Stimulated activated CD8-positive, alpha-beta memory T cell treated with anti-CD3 and anti-CD28 coated beads, Interleukin-12 subunit alpha, Interleukin-12 subunit beta, amount 100 ng/mL, for 1 hour (primary cell): Measurements from ENCODE around the gene COL4A2.

Source experiments
- DNase-seq: peaks from one replicate; pipeline ENCODE4 v3.0.0-alpha.2; 2020; ENCODE audit warnings: low read depth

The COL4A2 gene

DNA sequence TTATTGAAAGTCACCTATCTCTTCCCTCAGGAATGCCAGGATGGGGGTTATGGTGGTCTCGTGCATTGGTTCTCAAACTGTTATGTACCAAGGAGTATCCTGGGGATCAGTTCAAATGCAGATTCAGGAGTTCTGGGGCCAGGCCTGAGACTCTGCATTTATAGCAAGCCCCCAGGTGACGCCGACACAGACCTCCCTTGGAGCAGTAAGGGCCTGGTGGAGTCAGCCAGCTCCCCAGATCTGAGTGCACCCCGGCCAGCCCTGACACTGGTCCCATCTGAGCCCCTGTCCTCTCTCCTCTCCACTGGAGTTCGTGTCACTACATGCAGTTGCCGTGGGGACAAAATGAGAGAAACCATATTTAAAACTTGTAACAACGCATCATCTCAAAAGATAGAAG, 112.9 kb downstream of the COL4A2 start:
- DNase-seq, result no peak

DNA sequence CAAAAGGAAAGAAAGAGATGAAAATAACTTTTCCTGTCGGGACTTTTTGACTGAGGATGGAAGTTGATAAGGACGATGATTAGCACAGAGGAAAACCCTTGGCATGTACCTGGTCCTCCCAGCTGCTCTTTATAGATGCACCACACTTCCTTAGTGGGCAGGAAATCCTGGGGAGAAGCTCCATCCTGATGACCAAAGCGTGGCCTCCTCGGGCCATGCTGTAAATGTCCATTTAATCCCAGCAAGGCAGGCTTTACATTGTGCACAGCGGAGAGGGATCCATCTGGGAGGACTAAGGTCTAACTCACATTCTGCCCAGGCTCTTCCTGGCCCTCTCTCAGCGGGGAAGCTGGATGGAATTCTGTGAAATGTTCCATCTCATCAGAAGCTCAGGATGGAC, 113.5 kb downstream of the COL4A2 start:
- no peak for DNase-seq

DNA sequence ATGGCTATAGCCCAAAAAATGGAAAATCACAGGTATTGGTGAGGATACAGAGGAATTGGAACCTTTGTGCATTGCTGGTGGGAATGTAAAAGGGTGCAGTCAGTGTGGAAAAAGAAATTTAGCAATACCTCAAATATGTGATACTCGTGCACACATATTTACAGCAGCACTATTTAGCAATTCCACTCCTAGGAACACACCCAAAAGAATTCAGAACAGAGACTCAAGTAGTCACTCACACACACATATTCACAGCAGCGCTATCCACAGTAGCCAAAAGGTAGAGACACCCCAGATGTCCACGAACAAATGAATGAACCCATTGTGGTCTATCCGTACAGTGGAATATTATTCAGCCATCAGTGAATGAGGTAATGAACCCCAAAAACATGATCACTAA, 114.0 kb downstream of the COL4A2 start:
- DNase-seq, result no peak

DNA sequence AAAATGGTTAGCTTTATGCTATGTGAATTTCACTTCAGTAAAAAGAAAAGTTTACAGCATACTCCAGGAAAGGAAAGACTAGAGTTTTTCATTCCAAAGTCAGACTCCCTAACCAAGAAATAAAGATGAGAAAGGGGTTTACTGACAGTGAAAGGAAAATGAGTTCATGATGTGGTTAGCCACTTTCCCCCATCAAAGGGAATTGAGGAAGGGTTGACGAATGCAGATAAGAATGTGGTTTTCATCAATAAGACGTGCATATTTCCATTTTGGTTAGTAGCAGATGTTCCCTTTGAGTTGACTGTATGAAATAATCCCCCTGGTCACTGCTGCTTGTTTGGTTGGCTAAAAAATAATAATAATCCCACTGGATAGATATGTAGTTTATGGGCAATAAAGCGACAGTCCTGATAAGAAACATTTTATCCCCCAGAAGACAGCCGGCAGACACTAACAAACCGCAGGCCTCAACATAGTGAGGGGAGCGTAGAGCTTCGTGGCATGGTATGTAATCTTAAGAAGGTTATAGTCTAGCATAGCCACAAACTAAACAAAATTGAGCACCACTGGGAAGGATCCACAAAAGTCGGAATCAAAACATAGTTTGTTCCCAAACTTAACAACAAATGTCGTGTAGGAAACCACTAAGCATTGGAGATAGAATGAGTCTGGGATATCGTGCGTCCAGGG, 114.8 kb downstream of the COL4A2 start:
- DNase-seq, result no peak

DNA sequence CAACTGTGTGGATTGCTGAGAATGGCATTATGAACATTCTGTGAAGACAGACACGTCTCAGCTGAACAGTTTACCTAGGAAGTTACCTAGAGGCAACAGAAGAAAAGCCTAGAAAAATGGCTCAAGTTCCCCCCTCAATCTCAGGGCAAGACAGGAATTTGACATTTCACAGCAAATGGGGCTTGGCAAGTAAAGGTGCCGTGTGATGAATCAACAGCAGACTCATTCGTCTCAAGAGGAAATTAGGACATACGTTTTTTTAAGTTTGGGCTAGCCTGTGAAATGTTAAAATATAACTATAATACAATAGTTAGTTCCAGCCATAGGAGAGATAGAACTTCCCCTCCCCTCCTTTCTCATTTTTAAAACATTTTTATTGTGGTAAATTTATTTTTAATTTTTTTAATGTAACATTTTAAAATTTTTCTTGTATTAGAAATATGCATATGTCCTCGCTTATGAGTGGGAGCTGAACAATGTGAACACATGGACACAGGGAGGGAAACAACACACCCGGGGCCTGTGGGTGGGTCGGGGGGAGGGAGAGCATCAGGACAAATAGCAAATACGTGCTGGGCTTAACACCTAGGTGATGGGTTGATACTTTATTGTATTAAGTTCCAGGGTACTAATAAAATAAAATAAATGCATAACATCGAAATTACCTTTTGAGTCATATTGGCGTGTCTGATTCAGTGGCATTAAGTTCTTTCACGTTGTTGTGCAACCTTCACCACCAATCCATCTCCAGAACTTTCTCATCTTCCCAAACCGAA, 116.0 kb downstream of the COL4A2 start:
- no peak for DNase-seq

DNA sequence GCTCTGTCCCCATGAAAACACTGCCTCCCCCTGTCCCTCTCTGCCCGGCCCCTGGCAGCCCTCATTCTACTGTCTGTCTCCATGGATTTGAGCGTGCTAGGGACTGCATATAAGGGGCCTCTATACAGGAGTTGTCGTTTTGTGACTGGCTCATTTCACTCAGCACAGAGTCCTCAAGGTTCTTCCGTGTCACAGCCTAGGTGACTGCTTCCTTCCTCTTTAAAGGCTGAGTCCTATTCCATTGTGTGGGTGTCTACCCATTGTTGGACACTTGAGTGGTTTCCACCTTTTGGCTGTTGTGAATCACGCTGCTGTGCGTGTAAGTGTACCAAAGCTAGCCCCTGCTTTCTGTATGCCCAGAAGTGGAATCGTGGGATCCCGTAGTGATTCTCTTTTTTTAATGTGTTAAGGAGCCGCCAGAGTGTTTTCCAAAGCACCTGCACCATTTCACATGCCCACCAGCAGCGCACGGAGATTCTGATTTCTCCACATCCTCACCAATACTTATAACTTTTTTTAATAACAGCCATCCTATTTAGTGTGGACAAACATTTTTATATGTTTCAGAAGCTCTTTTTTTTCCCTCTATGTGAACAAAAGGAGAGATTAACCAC, 116.7 kb downstream of the COL4A2 start:
- no peak for DNase-seq

DNA sequence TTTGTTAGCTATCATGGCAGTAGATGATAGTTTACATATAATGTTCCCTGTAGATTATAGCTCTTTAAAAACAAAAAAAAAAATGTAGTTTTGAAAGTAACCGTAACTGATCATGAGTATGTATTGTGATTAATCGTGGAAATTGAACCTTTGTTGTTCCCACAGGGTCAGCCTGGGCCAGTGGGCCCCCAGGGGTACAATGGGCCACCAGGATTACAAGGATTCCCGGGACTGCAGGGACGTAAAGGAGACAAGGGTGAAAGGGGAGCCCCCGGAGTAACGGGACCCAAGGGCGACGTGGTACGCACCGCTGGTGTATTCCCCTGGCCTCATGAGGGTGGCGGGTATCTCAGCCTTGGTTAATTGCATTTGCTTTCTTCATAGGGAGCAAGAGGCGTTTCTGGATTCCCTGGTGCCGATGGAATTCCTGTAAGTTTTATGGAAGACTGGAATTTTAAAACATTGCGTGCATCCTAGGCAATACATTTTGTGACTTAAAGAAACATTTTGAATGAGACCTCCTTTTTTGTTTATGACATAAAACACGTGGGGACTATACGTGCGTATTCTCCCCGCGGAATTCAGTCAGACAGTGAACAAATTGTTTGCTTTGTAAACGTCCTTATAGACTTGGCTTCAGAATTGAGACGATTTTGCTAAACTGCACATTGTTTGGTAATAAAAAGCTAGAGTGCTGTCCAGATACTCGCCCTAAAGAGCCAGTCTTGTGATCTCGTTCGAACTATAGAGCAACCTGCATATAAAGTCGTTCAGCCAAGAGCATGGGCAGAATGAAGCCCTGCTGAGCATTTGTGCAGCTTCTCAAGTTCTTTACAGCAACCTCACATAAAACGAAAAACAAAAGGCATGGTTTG, 117.7 kb downstream of the COL4A2 start:
- DNase-seq, result no peak

DNA sequence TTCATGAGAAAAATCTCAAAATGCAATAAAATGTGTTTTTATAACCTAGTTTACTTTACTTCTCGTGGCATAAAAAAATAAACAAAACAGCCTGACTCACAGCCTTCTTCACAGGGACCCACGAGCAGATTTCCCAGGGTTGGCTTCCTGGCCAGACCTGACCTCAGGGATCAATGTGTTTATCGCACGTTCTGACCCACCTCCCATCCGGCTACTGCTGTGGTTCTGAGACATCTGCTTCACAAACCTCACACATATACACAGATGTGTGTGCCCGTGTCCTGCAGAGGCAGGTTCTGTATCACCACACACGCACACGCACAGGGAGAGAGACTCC, 118.3 kb downstream of the COL4A2 start:
- no peak for DNase-seq

DNA sequence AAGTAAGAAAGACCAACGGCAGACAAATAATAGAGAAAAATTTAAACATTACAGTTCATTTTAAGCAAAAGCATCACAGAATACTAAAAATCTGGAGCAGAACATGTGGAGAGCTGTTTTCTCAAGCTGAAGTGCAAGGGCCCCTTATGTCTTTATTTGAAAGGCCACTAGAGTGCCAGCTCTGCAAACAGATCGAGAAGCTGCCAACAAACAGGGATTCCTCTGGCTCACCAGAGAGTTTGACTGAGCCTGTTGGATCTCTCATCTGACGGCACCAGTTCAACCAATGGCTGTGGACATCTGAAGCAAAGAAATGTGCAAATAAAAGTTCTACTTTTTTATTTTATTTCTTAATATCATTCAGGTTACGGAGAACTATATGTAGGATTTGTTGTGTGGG, 119.7 kb downstream of the COL4A2 start:
- DNase-seq, result no peak

DNA sequence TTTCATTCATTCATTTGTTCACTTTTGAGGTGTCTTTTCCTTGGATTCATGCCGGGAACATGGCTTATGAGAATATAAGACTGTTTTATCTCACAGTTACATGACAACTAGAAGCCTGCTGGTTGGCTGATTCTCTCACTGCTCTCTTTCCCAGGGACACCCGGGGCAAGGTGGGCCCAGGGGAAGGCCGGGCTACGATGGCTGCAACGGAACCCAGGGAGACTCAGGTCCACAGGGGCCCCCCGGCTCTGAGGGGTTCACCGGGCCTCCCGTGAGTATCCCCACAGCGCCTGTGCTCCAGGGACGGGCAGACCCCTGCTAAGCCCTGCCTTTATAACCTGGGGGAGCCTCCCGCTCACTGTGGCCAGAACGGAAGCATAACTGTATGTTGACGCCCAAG, 121.2 kb downstream of the COL4A2 start:
- DNase-seq, result no peak

DNA sequence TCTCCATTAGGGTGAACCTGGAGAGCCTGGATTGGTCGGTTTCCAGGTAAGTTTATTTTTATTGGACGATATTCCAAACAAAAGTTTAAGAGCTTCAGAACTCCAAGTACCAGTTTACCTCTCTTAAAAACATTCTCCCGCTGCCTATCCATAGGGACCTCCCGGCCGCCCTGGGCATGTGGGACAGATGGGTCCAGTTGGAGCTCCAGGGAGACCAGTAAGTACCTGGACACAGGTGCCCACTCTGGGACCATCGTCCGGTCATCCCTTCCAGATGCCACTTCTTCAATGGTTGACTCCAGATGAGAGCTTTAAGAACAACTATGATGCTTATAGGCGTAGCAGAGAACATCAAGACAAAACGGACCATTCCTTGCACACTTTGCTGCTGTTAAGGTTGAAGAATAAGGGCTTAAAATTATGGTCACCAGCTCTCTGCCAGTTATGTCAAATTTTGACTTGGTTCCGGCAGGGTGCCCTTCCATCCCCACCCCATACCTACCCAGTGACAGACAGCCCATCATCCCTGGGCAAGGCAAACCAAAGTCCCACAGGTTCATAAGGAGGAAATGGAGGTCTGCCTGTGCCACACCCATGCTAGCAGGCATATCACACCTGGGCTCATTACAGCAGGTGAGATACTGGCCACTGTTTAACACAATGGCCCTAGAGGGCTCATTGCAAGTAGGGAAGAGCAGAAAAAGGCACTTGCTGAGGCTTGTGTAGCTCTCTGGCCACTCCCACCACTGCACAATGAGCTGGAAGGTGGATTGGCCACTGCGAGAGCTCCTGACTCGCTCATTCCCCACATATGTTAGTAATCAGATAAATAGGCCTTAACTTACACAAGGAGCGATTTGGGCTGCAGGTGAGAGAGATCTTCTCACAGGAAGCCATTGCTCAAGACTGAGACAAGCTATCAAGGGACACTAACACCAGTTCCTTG, 123.6 kb downstream of the COL4A2 start:
- no peak for DNase-seq

DNA sequence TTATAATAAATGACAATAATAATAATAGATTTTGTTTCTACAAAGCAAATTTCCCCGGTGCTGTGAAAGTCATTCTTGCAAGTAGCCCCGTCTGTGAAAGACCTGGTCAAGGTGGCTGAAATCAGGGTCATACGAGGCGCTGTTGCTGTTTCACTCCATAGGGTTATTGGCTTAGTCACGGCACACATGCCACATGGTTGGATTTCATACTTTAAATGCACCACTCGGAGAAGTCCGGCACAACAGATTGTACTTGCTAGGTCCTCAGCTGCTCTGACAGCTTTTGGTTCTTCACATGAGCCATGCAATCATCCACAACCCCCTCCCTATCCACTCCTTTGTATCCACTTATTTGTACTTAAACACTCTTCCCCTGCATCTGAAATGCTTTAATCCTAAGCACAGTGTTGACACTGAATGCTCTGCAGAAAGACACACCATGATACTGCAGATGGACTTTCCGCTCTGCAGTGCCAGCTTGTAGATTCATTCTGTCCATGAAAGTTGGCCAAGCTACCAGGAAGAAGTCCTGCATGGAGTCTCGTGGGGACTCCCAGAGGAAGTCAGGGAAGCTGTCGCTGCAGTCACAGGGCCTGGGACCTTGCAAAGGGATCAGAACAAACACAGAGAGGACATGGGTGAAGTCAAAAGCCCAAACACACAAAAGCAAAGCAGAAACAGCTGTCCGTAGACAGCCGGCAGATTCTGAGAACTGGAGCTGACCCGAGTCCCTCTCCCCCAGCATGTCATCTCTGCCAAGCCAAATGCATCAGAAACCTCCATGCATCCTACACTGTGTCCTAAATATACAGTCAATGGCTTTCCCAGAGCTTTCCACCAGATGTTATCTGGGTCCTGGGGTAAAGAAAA, 124.6 kb downstream of the COL4A2 start:
- DNase-seq, result no peak

DNA sequence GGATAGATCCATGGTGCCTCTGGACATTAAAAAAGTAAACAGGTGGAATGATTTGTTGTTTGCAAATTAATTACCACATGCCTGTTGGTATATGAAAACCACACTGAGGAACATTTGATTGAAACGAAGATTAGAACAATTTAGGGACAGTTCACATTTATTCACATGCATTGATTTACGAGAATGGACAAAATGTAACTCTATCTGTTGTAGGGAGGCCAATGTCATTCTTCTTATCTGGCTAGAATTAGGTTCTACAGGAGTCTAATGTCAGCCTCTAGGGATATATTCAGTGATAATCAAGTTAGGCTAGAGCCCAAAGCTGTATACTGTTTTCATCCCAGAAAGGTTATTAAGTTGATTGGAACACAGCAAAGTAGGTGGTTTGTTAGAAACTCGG, 125.4 kb downstream of the COL4A2 start:
- DNase-seq, result no peak

DNA sequence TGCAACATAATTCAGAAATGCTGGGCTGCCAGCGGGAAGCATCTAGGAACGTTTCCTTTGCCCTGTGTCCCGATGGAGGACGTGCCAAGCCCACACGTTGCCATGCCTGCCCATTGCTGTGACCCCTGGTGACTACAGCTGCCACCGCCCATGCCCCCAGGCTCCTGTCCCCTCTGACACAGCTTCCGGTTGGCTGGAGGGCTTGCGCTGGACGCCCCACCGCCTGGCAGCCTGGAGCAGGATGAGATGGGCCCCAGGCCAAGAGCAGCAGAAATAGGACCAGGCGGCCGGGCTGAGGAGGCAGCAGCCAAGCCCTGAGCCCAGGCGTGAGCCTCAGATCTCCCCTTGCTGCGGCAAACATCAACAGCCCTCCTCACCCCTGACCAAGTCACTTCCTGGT, 125.9 kb downstream of the COL4A2 start:
- no peak for DNase-seq

DNA sequence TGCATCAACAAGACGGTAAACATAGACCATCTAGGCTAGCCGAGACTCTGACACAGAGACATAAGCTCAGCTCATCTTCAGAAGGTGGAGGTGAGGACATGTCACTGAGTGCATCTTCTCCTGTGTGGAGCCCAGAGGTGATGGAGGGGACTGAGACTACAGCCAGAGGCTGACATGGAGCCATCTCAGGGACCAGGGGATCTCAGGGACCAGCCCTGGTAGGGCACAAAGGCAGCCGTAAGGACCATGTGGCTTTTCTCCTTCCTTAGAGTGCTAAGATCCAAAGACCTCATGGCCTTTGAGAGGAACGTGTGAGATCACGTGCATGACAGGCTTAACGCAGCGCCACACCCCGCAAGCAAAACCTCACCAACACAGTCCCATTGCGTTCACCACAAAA, 127.5 kb downstream of the COL4A2 start:
- no peak for DNase-seq

DNA sequence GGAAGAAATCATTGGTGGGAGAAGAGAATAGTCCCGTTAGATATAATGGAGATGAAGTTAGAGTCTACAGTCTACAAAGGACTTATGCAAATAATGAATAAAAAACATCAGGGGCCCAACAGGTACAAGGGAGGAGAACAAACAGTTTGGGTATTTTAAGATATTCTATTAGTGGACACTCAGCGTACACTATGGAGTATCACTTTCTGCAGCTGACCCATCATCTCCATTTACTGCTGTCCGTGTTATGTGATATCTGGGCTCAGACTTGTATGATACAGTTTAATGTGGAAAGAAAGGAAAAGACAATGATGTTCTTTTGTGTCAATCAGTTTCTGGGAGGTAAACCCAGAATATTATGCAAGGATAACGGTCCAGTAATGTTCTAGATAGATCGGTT, 128.2 kb downstream of the COL4A2 start:
- DNase-seq, result no peak

DNA sequence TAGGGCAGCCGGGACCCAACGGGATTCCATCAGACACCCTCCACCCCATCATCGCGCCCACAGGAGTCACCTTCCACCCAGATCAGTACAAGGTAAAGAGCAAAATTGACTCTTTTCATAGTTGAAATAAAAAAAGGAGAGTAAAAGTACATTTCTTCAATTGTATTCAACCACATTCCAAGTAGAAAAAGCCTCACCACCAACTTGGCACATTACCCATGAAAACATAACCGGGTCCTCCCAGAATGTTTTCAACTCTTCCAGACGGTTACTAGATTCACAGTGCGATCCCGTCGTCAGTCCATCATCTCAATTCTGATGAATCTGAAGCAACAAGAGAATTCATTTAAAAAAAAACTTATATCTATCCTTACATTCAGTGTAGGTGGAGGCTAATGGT, 129.2 kb downstream of the COL4A2 start:
- DNase-seq, result no peak

DNA sequence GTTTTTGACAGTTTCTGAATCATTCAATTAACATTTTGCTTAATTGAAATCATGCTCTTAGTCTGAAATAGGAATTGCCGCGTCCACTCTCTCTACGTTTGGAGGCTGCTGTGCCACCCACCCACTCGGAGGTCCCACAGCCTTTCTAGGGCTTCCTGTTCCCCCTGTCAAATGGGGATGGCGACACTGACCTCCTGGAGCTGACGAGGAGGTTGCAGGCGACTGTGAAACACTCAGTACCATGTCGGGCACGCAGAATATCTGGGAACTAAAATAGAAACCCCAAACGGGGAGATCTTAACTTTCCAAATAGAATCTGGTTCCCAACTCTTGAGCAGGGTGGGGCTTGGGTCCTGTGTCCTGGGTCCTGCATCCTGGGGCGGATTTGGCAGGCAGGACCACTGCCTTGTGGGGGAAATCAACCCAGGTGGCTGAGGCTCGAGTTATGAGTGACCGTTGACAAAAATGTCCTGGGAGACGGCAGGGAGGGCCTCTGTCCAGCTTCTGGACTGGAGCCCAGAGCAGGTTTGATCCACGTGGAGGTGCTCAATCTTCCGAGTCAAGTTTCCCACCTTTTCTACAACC, 129.8 kb downstream of the COL4A2 start:
- DNase-seq, result no peak

DNA sequence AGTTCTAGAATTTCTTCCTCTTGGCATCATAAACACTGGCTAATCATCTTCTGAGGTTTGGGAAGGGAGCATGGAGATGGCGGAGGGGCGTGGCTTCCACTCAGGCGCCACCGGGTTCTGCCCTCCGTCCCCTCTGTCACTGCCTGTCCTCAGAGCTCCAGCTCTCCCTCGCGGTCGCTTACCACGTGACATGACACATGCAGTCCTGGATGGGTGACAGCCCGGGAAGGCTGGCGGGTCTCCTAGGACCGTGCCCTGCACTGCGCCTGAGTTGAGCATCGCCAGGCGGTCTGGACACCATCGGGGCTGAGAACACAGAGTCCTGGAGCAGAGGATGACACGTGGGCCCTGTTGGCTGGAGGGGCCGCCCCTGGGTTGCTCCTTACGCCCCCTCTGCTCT, 131.1 kb downstream of the COL4A2 start:
- DNase-seq, result no peak

DNA sequence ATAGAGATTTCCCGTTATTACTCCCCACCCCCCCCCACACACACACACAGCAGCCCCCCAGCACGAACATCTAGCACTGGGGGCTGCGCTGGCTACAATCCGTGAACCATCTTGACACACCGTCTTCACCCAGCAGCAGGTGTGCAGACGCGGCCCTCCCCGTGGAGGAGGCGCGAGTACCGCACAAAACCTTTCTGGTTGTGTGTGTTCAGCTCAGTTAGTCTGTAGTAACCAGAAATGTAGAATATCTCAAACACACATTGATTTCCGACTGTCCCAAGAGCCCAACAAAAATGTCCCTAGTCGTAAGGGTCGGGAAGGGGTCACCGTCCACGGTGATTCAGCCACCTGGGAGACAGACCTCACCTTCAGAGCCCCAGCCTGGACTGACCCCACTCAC, 131.7 kb downstream of the COL4A2 start:
- DNase-seq, result no peak
